ENCODE data around the gene ZNF681.
"Not testable (repeated sequence)": the region's sequence is repeated elsewhere in the genome, so short reads cannot be mapped to it uniquely, and the experiment has no call there.

The ZNF681 gene

DNA sequence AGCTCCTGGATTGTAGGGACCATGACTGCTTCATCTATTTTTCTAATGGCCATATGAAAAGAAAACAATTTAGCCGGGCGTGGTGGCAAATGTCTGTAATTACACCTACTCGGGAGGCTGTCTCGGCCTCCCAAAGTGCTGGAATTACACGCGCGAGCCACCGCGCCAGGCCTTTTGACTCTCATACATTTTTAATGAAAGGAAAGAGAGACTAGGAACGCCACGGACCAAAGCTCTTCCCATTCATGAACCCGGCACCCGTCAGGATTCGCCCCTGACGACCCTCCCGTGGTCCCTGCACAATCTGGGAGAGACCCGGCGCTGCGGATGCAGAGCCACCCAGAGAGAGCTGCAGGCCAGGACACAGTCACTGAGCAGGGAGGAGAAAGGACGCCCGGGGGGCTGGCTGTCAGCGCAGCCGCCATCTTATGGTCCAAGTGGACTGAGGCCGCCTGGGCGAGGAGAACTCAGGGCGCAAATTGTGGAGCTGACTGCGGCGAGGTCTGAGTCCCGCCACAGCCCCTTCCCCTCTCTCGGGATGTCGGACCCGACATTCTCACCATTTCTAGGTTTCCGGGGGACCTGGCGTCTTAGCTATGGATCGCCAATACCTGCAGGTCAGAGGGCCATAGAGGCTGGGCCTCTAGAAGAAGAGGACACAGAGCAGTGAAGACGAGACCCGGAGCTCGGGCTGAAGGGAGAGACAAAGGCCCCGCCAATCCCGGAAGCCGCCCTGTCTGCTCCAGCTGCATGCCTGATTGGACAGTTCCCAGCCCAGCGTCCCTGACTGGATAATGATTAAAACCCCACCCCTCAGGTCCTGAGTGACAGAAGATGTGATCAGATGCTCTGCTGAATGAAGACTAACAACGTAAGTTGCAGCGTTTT is at the start of gene ZNF681:
Gene ZNF681 (minus strand): TSS at position 705 of the 888 bp plus-strand sequence. CDS start 142 bp downstream, at position 563.
- in situ Hi-C loops (cut with MboI; ENCODE audit: low sequenced_read_pairs), result no loop called here

DNA sequence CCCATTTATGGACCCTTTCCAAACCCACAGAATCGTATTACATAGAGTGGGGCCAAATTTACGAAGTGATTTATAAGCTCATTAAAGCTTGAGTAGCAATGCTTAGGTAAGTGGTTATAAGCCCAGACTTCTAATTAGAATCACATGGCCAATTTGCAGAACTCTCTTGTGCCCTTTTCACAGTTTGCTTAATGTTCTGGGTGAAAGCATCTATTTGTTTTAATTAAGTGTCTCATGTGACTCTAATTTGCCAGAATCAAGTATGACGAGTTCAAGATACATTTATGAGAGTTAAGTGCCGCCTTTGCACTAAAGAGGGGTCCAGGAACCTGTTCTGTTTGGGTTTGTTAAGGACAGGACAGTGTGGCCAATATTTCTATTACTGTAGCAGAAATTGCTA is 46.0 kb upstream of the ZNF681 start:
- in situ Hi-C loops (cut with MboI; ENCODE audit: low sequenced_read_pairs), result no loop called here

DNA sequence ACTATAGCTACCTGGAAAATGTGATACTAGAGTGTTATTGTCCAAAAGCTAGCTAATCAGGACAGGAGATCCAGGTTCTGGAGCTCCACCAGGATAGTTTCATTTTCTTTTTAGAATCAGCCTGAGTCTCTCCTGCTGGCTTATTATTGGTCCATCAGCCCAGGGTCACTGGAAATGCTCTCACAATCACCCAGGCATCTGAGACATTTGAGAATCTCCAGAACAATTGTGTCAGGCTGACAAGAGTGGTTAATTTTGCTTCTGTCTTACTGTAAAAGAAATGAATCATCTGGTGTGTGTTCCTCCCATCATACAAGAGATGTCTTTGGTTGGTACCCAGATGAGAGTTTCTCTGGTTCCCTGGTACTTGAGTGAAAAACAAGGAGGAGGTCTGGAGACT is 43.6 kb upstream of the ZNF681 start:
- in situ Hi-C loops (cut with MboI; ENCODE audit: low sequenced_read_pairs), result no loop called here

DNA sequence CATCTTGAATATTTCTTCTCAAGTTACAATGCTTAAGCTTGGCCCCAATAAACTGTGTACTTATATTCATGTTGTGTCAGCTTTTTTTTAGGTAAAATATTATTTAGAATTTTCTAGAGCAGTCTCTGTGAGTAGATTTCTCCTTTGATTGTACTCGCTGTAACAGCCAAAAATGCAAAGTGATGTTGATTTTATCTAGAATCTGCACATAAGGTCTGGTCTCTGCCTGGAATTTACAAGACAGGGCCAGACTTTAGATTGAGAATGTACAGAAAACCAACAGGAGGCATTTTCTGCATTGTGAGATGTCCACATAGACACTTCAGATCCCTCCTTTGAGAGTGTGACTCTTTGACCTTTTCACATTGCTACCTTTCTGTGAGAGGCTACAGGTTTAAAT is 43.1 kb upstream of the ZNF681 start:
- in situ Hi-C loops (cut with MboI; ENCODE audit: low sequenced_read_pairs), result no loop called here

DNA sequence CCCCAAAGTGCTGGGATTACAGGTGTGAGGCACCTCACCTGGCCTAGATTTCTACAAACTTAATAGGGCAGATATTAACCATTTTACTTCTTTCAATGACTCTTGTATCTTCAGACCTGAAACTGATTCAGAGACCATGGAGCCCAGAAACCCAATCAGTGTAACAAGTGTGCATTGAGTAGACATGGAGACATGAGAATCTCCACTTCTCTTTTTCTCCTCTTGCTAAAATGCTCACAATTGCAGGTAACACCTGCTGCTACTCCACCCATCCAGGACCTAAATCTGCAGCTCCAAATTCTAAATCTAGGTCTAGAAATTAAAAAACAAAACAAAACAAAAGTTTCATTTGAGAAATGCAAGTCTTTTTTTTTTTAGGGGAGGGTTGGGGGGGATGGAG is 42.2 kb upstream of the ZNF681 start:
- in situ Hi-C loops (cut with MboI; ENCODE audit: low sequenced_read_pairs), result no loop called here

DNA sequence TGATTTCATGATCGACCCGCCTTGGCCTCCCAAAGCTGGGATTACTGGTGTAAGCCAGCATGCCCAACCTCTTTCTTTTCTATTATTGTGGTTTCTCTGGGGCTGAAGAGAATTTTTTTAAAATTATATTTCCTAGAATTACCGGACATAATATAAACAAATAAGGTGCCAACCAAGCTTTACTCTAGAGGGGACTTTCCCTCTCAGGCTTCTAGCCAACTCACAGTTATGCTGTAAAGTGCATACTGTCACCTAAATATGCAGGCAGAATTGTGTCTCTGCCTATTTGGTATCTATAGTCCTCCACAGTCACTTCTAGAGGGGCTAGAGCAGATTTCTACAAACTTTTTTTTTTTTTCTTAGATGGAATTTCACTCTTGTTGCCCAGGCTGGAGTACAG is 41.6 kb upstream of the ZNF681 start:
- in situ Hi-C loops (cut with MboI; ENCODE audit: low sequenced_read_pairs), result no loop called here

DNA sequence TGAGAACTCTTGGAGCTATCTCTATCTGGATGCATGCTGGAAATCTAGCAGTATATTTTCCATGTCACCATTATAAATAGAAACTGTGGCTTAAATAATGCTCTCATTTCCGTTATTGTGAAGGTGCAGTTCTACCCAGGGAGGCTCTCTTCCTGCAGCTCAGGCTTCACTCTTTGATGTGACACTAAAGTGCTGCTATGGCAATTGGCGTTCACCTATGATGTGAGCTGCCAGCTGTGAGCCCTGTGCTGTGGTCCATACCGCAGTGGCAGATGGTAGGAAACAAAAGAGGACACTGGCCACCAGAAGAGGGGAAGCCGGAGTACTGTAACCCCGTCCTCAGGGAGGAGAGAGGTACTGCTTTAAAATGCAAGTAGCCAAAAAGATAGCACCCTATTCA is 40.6 kb upstream of the ZNF681 start:
- in situ Hi-C loops (cut with MboI; ENCODE audit: low sequenced_read_pairs), result no loop called here

DNA sequence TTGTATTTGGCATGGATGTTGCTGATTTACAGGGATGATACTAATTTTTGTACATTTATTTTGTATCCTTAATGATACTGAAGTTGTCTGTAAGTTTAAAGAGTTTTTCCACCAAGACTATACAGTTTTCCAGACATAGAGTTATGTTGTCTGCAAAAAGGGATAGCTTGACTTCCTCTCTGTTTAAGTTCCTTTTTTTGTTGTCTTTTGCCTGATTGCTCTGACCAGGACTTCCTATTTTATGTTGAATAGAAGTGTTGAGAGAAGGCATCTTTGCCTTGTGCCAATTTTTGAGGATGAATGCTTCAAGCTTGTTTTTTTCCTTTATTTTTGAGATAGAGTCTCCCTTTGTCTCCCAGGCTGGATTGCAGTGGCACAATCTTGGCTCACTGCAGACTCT is 36.8 kb upstream of the ZNF681 start:
- in situ Hi-C loops (cut with MboI; ENCODE audit: low sequenced_read_pairs), result no loop called here

DNA sequence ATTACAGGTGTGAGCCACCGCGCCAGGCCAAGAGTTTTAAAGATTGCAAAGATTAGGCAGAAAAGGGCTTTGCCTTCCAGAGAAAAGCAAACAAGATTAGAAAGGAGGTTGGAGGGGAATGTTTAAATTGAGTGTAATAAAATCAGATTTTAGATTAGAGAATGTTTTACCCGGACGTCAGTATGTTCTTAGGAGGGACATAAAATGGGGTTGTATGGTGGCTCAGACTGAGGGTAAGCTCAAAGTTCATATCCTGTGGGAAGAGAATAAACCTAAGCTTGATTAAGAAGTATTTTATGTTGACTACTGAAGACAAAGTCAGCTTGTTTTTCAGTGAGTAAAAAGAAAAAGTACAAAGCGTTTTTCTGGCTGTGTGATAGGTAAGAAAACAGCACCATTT is 34.1 kb upstream of the ZNF681 start:
- in situ Hi-C loops (cut with MboI; ENCODE audit: low sequenced_read_pairs), result no loop called here

DNA sequence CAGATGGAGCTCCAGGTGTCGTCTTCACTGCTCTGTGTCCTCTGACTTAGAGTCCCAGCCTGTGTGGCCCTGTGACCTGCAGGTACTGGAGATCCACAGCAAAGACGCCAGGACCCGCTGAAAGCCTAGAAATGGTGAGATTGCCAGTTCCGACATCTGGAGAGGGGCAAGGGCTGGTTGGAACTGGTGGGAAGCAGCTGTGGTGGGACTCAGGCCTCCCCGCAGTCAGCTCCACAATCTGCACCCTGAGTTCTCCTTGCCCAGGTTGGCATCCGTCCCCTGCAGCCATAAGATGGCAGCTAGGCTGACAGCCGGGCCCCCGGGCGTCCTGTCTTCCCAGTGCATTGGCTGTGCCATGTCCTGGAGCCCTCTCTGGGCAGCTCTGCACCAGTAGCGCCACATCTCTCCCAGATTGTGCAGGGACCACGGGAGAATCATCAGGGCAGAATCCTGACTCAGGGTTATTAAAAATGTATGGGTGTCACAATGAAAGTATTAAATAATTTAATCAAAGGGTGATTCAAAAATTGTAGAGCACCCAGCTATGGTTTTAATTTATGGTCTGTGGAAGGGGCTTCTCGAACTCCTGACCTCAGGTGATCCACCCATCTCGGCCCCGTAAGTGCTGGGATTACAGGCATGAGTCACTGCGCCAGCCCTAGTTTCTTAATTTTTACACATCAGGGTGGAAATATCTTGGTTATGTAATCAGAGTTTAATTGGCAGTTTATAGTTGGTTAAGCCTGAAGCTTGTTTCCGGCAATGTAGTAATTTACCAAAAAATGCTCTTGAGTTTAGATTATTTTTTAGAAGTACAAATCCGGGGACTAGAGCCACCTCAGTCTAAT is 32.2 kb upstream of the ZNF681 start:
- in situ Hi-C loops (cut with MboI; ENCODE audit: low sequenced_read_pairs), result no loop called here

DNA sequence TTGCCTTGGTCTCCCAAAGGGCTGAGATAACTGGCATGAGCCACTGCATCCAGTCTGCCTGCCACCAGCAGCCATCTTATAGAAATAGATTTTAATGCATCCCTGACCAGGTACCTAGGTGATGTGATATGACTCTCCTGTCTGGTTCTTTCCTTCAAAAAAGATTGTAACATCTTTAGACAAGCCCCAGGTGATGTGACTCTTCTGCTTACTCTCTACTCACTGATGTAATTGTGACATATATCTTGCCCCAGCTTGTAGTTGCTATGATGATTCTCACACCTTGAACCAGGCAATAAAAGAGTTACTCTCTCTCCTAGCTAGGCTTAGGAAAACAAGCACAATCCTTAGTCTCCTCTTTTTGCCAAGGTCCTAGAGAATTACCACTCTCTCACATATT is 30.6 kb upstream of the ZNF681 start:
- in situ Hi-C loops (cut with MboI; ENCODE audit: low sequenced_read_pairs), result no loop called here

DNA sequence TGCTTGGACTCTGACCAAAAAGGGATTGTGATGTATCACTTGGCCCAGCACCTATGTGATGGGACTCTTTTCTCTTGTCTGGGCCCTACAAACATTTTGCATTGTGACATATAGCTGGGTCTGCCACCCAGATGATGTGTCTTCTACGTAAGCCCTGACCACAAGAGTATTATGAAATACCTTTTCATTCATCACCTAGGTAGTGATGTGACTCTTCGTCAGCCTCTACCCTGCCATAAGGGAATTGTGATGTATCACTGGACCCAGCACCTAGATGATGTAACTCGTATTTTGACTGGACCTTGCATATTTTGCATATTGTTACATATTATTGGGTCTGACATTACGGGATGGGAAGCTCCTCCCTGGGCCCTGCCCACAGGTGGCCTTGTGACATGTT is 29.7 kb upstream of the ZNF681 start:
- in situ Hi-C loops (cut with MboI; ENCODE audit: low sequenced_read_pairs), result no loop called here

DNA sequence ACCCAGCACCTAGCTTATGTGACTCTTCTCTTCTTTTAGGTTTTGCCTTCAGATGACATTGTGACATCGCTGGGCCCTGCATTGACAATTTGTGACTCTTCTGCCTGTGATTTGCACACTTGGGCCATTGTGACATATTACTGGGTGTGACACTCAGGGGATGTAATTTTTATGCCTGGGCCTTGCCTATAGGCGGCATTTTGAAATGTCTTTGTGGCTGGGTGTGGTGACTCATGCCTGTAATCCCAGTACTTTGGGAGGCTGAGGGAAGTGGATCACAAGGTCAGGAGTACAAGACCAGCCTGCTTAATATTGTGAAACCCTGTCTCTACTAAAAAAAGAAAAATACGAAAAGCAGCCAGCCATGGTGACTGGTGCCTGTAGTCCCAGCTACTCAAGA is 28.4 kb upstream of the ZNF681 start:
- in situ Hi-C loops (cut with MboI; ENCODE audit: low sequenced_read_pairs), result no loop called here

DNA sequence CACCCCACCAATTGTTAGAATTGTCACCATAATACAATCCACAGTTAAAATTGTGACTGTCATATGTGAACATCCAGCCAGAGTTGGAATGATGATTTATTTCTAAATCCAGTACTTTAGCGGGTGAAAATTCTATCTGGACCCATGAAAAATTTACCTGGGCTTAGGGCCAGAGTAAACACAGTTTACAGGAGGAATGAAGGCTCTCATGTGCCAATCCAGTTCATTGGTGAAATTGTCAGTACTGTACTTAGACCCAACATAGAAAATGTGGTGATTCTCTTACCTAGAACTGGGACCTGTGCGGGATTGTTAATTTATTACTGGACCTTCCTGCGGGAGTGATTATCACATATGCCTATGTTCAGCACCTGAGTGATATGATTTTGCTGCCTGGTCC is 27.3 kb upstream of the ZNF681 start:
- in situ Hi-C loops (cut with MboI; ENCODE audit: low sequenced_read_pairs), result no loop called here

DNA sequence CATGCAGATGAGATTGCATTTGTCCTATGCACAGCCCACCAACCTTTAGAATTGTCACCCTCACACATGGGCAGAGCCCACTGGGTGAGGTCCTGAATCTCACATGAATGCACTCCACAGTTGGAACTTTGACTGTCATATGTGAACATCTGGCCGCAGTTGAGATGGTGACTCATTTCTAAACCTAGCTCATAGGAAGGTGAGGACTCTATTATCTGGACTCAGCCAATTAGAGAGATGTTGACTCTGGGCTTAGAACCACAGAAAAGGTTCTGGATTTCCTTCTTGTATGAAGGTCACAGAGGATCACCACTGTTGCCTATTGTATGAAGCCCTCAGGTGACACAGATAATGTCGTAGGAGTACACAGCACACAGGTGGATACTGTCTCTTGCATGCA is 25.6 kb upstream of the ZNF681 start:
- in situ Hi-C loops (cut with MboI; ENCODE audit: low sequenced_read_pairs), result no loop called here

DNA sequence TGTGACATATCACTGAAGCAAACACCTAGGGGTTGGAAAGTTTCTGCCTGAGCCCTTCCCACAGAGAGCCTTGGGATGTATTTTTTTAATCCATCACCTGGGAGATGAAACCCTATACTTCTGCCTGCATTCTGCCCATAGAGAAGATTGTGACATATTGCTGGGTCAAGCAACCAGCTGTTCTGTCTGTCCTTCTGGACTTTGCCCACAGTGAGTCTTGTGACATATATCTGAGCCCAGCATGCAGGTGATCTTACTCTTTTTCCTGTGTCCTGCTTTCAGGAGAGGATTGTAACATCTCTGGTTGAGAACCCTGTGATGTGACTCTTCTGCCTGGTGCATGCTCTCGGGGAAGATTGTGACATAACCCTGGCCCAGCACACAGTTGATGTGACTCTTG is 24.9 kb upstream of the ZNF681 start:
- in situ Hi-C loops (cut with MboI; ENCODE audit: low sequenced_read_pairs), result no loop called here

DNA sequence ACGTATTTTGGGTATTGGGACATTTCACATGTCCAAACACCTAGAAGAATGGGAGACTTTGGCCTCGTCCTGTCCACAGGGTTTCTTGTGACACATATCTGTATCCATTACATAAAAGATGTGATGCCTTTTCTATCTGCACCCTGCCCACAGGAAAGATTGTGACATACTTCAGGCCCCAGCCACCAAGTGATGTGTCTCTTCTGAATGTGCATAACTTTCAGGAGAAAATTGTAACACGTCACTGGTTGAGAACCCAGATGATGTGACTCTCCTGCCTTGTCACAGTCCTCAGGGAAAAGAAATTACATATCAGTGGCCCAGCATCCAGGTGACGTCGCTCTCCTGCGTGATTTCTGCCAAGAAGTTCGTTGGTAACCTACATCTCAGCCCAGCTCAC is 21.0 kb upstream of the ZNF681 start:
- in situ Hi-C loops (cut with MboI; ENCODE audit: low sequenced_read_pairs), result no loop called here

DNA sequence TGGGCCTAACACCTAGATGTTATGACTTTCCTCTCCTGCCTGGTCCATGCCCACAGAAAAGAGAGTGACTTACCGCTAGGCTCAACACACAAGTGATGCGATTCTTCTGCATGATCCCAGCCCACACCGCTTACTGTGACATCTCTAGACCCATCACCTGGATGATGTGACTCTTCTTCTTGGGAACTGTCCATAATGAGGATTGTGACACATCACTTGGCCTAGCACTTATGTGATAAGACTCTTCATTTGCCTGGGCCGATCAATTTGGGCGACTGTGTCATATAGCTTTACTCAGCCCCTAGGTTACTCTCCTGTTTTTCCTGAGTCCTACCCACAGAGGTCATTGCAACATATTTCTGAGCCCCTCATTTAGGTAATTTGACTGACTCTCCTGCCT is 19.9 kb upstream of the ZNF681 start:
- in situ Hi-C loops (cut with MboI; ENCODE audit: low sequenced_read_pairs), result no loop called here

DNA sequence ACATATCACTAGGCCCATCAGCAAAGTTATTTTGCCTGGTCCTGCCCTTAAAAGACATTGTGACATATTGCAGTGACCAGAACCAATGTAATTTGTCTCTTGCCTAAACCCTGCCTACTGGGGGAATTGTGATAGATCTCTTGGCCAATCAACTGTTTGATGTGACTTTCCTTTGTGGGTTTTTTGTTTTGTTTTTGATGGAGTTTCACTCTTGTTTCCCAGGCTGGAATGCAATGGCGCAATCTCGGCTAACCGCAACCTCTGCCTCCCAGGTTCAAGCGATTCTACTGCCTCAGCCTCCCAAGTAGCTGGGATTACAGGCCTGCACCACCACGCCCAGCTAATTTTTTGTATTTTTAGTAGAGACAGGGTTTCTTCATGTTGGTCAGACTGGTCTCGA is 19.3 kb upstream of the ZNF681 start:
- in situ Hi-C loops (cut with MboI; ENCODE audit: low sequenced_read_pairs), result not testable (repeated sequence)

DNA sequence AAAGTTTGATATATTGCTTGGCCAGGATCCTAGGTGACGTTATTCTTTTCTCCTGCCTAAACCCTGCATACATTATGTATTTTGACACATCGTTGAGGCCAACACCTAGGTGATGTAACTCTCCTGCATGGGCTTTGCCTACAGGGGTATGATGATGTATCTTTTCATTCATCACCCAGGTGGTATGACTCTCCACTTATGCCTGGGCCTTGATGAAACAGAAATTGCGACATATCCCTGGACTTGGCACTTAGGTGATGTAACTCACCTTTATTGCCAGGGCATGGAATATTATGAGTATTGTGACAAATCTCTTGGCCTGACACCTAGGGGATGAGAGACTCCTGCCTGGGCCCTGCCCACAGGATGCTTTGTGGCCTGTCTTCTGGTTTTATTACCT is 18.5 kb upstream of the ZNF681 start:
- in situ Hi-C loops (cut with MboI; ENCODE audit: low sequenced_read_pairs), result no loop called here

DNA sequence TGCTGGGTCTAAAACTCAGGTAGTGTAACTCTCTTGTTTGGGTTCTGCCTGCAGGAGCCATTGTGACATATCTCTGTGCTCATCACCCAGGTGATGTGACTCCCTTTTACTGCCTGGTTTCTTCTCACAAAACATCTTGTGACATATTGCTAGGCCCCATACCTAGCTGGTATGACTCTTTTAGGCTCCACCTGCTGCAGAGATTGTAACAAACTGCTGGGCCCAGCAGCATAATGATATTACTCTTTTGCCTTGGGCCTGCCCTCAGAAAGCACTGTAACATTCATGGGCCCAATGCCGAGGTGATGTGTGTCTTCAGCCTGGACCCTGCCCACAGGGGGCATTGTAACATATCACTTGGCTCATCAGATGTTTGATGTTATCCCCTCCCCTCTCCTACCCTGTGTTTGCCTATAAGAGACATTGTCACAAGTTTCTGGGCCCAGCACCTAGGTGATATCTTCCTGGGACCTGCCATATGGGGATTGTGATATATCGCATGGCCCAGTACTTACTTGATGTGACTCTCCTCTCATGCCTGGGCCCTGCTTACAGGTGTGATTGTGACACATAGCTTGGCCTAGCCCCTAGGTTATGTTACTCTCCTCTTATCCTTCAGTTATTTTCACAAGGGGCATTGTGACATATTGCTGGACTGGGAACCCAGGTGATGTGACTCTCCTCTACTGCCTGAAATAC is 18.0 kb upstream of the ZNF681 start:
- in situ Hi-C loops (cut with MboI; ENCODE audit: low sequenced_read_pairs), result no loop called here
